Measurements from ENCODE around the gene APIP.

The APIP gene, protein sequence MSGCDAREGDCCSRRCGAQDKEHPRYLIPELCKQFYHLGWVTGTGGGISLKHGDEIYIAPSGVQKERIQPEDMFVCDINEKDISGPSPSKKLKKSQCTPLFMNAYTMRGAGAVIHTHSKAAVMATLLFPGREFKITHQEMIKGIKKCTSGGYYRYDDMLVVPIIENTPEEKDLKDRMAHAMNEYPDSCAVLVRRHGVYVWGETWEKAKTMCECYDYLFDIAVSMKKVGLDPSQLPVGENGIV

GRCh38 chr11:34916015-34916842 is at the start of gene APIP, which contains the start of gene PDHX:
Gene APIP, minus strand, starts transcription at chr11:34916379. Its CDS starts 95 bp downstream, at chr11:34916284.
Gene PDHX, plus strand, starts transcription at chr11:34916618. Its CDS starts 38 bp downstream, at chr11:34916656.
- DNase-seq (ENCODE audit: low read depth), result peak; percentile 95

- no peak for DNase-seq (ENCODE audit: low read depth)
Measured at GRCh38 chr11:34964610-34965331, 48.6 kb upstream of the APIP start.

DNA sequence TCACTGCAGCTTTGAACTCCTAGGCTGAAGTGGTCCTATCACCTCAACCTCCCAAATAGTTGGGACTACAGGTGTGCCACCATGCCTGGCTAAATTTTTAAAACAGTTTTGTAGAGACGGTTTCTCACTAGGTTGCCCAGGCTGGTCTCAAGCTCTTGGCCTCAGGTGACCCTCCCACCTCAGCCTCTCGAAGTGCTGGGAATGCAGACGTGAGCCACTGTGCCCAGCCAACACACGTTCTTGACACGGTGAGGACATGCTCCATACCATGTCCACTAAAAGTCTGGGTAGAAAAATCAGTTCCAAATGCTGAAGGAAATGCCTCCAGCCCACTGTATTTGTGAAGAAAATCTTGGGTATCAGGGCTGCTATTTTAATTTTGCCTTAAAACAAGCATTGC is 47.2 kb upstream of the APIP start:
- no peak for DNase-seq (ENCODE audit: low read depth)

- DNase-seq (ENCODE audit: low read depth), result no peak
Measured at GRCh38 chr11:34962034-34962433, 45.9 kb upstream of the APIP start.

DNA sequence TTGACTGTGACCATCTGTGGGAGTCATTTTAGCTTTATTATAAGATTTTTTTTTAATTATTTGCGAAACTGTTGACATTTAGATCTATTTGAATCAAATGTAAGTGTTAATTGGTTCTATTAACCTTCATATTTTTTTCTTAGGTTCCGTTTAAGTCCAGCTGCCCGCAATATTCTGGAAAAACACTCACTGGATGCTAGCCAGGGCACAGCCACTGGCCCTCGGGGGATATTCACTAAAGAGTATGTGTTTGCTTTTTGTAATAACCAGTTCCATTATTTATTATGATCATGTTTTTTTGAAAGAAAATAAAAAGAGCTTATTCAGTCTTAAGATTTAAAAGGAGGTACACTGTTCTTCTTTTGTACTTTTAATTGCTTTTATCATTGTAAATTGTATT is 44.1 kb upstream of the APIP start:
- no peak for DNase-seq (ENCODE audit: low read depth)

GRCh38 chr11:34959770-34960169 is 43.6 kb upstream of the APIP start:
- no peak for DNase-seq (ENCODE audit: low read depth)

- no peak for DNase-seq (ENCODE audit: low read depth)
Measured at GRCh38 chr11:34957606-34958005, 41.4 kb upstream of the APIP start.

GRCh38 chr11:34957206-34957605 is 41.0 kb upstream of the APIP start:
- DNase-seq (ENCODE audit: low read depth), result no peak

DNA sequence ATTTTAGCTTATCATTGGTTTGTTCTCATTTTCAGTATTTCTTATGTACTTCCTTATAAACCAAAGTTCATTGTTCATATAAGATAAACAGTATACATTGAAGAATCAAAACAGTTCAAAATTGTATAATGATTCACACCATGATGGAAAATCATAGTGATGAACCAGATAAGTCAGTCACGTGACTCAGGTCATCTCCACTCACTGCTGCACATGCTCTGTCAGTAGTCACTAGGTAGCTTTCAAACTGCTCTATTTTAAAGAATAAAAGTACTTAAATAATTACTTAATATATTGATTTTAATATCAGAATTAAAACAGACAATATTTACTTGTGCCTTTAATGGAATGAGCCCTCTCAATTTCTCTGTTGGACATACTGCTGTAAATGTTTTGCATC is 37.8 kb upstream of the APIP start:
- no peak for DNase-seq (ENCODE audit: low read depth)

DNA sequence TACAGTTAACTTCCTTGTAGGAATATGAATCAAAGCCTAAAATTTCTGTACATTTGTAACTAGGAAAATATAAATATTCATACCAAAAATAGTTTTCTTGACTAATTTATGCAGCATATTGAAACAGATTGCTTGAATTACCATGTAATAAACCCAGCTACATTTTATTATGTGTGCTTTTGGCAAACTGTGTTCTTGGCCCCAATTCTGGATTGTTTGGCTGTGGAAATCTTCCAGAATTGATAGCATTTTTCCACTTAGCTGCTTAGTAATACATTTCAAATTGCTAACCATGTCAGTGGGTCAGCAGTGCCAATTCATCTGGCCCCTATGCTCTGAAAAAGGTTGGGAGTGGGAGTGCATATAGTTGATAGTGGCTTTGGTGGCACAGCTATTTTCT is 32.5 kb upstream of the APIP start:
- DNase-seq (ENCODE audit: low read depth), result no peak

DNA sequence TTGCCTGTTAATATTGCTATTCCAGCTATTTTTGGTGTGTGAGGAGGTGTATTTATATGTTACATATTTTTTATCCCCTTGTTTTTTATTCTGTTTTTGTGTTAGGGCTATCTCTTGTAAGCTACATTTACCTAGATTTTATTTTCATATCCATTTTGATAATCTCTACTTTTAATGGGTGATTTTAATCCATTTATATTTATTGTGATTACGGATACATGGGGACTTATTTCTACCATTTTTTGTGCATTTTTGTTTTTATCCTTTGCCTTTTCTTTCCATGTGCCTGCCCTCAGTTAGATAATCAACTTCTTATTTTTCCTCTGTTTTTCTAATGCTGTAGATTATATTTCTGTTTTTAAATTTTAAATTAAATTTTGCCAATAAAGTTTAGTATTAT is 28.5 kb upstream of the APIP start:
- DNase-seq (ENCODE audit: low read depth), result no peak

DNA sequence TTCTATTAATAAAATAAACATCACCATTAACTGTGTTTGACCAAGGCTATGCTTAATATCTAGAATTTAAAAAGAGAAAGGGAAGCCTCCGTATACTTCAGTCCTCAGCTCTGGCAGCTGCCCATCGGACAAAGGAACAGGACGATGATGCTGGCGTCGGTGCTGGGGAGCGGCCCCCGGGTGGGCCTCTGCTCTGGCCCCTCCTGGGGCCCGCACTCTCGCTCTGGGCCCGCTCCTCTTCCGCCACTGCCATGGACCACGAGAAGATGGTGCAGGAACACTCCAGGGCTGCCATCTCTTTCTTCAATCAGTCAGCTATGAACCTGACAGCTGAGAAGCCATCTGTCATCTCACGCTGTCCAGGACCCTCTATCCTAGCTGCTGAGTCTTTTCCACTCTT is 25.5 kb upstream of the APIP start:
- no peak for DNase-seq (ENCODE audit: low read depth)

- no peak for DNase-seq (ENCODE audit: low read depth)
Measured at GRCh38 chr11:34940026-34940677, 24.0 kb upstream of the APIP start.

GRCh38 chr11:34938611-34939010 is 22.4 kb upstream of the APIP start:
- no peak for DNase-seq (ENCODE audit: low read depth)

DNA sequence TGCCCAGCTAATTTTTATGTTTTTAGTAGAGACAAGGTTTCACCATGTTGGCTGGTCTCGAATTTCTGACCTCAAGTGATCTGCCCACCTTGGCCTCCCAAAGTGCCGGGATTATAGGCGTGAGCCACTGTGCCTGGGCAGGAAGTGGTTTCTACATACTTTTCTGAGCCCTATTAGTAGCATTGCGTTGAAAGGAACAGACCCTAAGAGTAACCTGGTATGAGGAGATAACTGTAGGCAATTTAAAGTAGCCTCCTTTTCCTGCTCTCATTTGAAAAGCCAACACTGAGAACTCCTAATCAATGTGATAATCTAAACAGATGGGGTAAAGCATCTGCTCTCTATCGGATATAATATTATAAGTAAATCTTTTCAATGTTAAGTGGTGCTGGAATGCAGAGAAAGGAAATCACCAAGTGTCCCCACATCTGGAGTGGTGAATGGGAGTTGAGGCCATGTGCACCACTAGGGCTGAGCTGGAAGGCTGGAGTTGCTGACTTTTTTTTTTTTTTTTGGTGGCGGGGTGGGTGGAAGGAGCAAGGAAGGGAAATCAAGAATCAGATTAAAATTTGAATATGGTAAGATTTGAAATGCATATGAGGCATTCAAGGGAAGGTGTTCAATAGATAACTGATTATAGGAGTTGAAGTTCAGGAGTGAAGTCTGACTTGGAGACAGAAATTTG is 20.9 kb upstream of the APIP start:
- DNase-seq (ENCODE audit: low read depth), result no peak

DNA sequence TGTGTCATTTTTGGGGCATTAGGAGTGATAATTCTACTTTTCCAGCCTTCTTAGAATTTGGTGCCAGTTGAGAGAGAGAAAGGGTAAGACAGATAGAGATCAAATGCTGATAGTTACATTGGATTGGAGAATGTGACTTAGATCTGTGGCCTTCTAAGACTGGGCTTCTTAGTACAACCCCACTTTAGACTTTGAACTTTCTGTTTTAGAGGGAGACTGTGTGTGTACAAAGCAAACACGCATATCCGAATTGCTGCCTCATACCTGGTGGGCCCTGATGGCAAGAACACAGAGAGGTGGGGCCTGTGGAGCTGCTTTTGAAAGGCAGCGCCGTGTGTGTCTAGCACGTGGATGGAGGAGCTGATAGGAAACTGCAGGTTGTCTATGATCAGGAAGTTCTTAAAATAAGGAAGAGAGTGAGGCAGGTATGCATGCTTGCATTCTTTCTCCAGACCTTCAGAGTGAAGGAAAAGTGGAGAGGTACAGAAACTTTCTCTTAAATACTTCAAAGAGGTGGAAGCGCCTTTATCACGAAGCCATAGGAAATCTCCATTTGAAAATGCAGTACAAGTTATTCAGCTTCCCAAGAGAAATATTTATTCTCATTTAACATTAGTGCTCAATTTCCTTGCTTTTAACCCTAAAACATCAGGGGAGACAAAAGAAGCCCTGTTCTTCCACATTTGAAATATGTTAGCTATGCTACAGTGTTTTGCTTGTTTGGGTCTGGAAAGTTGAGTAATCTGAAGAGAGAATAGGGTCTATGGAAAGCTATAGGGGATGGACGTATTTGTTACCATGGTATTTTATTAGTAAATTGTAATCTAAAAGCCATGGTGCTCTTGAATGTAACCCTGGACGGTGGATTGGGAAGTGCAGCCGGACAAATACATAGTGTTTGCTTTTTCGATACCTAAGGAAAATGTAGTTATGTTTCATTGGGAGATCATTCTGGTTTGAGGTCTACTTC is 13.9 kb upstream of the APIP start:
- DNase-seq (ENCODE audit: low read depth), result no peak

DNA sequence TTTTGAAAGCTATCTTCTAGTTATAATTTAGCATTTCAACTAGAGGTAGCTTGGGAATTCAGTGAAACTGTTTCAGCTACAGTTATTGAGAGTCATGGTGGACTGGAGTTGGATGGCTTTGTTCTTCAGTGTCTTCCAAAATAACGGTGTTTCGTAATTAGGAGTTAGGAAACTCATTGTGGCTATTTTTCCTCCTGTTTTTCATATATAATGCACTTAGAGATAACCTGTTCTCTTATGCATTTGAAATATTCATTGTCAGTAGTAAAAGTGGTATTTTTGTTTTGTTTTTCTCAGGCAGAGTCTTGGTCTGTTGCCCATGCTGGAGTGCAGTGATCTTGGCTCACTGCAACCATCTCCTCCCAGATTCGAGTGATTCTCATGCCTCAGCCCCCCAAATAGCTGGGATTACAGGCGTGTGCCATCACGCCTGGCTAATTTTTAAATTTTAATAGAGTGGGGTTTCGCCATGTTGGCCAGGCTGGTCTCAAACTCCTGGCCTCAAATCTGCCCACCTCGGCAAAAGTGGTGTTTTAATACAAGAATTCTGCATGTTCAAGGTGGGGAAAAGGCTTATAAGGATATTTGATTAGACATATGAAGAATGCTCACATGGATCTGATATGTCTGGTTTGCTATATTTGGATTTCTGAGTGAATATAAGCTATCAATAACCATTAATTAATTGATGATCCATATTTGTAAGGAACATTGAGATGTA is 12.9 kb upstream of the APIP start:
- no peak for DNase-seq (ENCODE audit: low read depth)

- no peak for DNase-seq (ENCODE audit: low read depth)
Measured at GRCh38 chr11:34928268-34928959, 12.2 kb upstream of the APIP start.

GRCh38 chr11:34926831-34927132 is 10.6 kb upstream of the APIP start:
- DNase-seq (ENCODE audit: low read depth), result no peak

Measured in stromal cell of bone marrow (primary cell).